ENCODE results near the gene C12orf60.

Gene C12orf60

DNA sequence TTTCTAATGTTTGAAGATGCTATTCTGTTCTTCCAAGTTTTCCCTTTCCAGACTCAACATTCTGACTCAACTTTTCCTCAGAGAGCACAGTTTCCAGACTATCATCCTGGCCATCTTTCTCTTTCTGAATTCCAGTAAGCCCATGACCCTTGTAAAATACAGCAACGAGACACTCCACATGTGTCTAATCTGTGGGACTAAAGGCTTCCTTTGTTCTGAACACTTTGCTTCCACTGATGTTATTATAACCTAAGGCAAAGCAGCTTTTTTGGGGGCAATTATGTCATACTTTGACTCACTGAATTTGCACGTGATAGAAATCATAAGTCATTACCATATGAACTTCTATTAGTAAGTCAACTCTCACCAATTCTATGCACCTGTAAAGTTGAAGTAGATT is 46.2 kb downstream of the C12orf60 start:
- DNase-seq (ENCODE audit: low read depth): peak; percentile 55
- H3K4me3 ChIP-seq (ENCODE audit: control insufficient read depth, low read depth, low read length): no peak overlapping the region
- no peak for TF ChIP-seq CTCF (conservative IDR thresholded peaks at IDR 0.05; ENCODE audit: control insufficient read depth, insufficient read depth, low read depth, low read length)

DNA sequence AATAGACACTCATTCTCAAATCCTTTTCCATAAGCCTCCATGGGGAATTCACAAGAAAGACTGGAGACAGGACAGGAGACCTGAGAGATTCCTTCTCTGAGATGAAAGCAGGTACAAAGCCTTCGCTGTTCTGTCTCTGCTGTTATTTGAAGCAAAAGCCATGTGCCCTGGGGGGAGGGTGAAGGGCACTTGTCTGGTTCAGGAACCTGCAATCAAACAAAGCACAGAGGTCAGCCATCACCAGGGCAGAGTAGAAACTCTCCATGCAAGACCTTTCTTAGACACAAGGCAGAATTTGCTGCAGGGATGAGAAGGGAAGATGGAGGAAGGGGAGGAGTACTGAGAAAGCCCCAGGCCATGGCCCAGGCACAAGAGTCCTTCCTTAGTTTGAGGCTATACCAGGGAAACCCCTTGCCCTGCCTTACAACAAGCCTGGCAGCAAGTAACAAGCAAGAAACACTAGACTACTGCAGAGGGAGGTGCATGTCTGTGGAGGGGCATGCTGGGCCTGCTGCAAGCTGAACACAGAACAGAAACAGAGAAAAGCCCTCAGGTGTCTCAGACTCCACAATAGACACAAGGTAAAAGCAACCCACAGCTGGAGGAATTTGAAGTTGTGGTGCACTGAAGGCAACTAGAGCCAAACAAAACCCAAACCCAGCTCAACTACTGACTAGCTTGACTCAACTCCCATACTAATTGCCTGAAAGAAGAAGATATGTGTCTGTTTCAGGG is 47.6 kb downstream of the C12orf60 start:
- H3K4me3 ChIP-seq (ENCODE audit: control insufficient read depth, low read depth, low read length): no peak overlapping the region
- TF ChIP-seq CTCF (conservative IDR thresholded peaks at IDR 0.05; ENCODE audit: control insufficient read depth, insufficient read depth, low read depth, low read length): no peak
- no peak for DNase-seq (ENCODE audit: low read depth)

GRCh38 chr12:14852880-14853279 is 49.4 kb downstream of the C12orf60 start:
- TF ChIP-seq CTCF (conservative IDR thresholded peaks at IDR 0.05; ENCODE audit: control insufficient read depth, insufficient read depth, low read depth, low read length): no peak
- no peak for DNase-seq (ENCODE audit: low read depth)
- H3K4me3 ChIP-seq (ENCODE audit: control insufficient read depth, low read depth, low read length): no peak overlapping the region

GRCh38 chr12:14853961-14854360 is 50.5 kb downstream of the C12orf60 start:
- DNase-seq (ENCODE audit: low read depth): no peak

DNA sequence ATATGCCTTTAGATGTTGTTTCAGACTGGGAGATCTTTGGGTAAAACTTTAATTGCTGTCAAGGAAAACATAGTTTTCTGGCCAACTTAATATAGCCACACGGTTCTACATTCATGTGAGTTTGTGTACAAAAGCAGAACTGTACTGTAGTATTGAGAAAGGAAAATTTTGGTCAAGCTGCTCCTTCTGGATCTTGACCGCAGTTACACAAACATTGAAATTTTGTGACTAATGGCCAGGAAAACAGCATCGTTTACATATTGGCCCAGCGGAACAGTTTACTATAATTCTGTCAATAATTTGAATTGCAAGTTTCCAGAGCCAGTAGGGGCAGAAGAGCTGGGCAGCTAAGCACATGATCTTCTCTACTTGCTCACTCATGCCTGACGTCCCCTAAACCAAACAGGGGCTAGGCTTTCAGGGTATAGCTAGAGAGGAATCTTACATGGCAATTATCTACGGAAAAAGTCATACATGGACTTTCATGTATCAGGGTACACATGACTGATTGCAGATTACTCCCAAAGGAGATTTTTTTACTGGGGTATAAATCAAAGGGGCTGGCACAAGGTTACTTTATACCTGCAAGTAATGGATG is 51.2 kb downstream of the C12orf60 start:
- no peak overlapping the region for H3K4me3 ChIP-seq (ENCODE audit: control insufficient read depth, low read depth, low read length)
- peak; percentile 74 for DNase-seq (ENCODE audit: low read depth)
- TF ChIP-seq CTCF (conservative IDR thresholded peaks at IDR 0.05; ENCODE audit: control insufficient read depth, insufficient read depth, low read depth, low read length): no peak

More at GRCh38 chr12:14853961-14854360, 50.5 kb downstream of the C12orf60 start:
- no peak for TF ChIP-seq CTCF (conservative IDR thresholded peaks at IDR 0.05; ENCODE audit: control insufficient read depth, insufficient read depth, low read depth, low read length)
- H3K4me3 ChIP-seq (ENCODE audit: control insufficient read depth, low read depth, low read length): no peak overlapping the region

DNA sequence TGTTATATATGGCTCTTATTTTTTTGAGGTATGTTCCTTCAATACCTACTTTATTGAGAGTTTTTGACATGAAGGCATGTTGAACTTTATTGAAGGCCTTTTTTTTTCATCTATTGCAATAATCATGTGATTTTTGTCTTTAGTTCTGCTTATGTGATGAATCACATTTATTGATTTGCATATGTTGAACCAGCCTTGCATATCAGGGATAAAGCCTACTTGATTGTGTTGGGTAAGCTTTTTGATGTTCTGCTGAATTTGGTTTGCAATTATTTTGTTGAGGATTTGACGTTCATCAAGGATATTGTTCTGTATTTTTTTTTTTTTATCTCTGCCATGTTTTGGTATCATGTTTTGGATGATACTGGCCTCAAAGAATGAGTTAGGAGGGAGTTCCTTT is 55.0 kb downstream of the C12orf60 start:
- no peak for TF ChIP-seq CTCF (conservative IDR thresholded peaks at IDR 0.05; ENCODE audit: control insufficient read depth, insufficient read depth, low read depth, low read length)
- no peak overlapping the region for H3K4me3 ChIP-seq (ENCODE audit: control insufficient read depth, low read depth, low read length)
- DNase-seq (ENCODE audit: low read depth): no peak

Measured in fibroblast of mammary gland (primary cell).